ENCODE data around the gene RBMS3. TPM values are rescaled to one million over a fixed set of nuclear protein-coding genes. Genes with fewer than 3 reads are reported as not detected.

Gene RBMS3
- total RNA-seq, 1 donor from 2014 or later, result 58.5 TPM

DNA sequence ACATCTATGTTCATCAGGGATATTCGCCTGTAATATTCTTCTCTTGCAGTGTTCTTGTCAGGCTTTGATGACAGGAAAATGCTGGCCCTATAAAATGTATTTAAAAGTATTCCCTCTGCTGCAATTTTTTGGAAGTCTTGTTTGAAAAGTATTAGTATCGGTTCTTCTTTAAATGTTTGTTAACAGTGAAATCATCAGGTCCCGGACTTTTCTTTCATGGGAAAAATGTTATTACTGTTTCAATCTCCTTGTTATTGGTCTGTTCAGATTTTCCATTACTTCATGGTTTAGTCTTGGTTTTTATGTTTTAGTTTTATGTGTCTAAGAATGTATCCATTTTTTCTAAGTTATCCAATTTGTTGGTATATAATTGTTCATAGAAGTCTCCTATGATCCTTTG, 225.6 kb downstream of the RBMS3 start:
- DNase-seq (no peak), ATAC-seq (no peak)
- no peaks in the 10 kb centered on the region for H3K9me3 ChIP-seq
- no peaks in the 10 kb centered on the region for H3K4me1 ChIP-seq
- TF ChIP-seq, protein P1, sequence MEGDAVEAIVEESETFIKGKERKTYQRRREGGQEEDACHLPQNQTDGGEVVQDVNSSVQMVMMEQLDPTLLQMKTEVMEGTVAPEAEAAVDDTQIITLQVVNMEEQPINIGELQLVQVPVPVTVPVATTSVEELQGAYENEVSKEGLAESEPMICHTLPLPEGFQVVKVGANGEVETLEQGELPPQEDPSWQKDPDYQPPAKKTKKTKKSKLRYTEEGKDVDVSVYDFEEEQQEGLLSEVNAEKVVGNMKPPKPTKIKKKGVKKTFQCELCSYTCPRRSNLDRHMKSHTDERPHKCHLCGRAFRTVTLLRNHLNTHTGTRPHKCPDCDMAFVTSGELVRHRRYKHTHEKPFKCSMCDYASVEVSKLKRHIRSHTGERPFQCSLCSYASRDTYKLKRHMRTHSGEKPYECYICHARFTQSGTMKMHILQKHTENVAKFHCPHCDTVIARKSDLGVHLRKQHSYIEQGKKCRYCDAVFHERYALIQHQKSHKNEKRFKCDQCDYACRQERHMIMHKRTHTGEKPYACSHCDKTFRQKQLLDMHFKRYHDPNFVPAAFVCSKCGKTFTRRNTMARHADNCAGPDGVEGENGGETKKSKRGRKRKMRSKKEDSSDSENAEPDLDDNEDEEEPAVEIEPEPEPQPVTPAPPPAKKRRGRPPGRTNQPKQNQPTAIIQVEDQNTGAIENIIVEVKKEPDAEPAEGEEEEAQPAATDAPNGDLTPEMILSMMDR (IDR thresholded peaks at IDR 0.05), result no peak
- intact Hi-C loops (cut with DNase I), result no loop called here
- H3K36me3 ChIP-seq, result no peaks in the 10 kb centered on the region
- no peak overlapping the region for H3K27ac ChIP-seq
- H3K27me3 ChIP-seq (ENCODE audit: low read depth), result no peaks in the 10 kb centered on the region
- H3K4me3 ChIP-seq, result no peak overlapping the region

DNA sequence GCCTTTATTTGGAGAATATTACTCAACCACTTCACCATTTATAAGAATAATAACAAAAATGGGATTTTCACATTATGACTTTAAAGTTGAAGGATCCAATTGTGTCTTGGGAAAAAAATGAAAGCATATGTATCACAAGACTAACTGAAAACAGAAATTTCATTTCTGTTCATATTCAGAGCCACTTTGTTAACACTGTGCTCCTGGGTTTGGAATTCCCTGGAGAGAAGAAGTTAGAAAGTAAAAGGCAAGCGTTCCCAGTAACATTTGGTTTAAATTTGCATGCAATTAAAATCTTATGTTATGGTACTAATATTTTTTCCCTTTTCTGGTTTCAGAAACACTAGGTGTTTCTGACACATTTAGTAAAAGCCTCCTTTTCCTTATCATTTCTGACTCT, 230.8 kb downstream of the RBMS3 start:
- Histone ChIP-seq H3K4me3 (no peak overlapping the region), H3K27me3 (ENCODE audit: low read depth) (no peaks in the 10 kb centered on the region), H3K9me3 (no peaks in the 10 kb centered on the region), H3K4me1 (peaks cover 34% of the 10 kb centered on the region), H3K27ac (no peak overlapping the region), H3K36me3 (no peaks in the 10 kb centered on the region)
- no peak for ATAC-seq
- TF ChIP-seq, protein P1 (IDR thresholded peaks at IDR 0.05), result no peak
- DNase-seq, result no peak
- intact Hi-C loops (cut with DNase I), result no loop called here

GRCh38 chr3:29512641-29513040, 231.8 kb downstream of the RBMS3 start:
- peak in 1 of 2 donors; percentile 34 for ATAC-seq

DNA sequence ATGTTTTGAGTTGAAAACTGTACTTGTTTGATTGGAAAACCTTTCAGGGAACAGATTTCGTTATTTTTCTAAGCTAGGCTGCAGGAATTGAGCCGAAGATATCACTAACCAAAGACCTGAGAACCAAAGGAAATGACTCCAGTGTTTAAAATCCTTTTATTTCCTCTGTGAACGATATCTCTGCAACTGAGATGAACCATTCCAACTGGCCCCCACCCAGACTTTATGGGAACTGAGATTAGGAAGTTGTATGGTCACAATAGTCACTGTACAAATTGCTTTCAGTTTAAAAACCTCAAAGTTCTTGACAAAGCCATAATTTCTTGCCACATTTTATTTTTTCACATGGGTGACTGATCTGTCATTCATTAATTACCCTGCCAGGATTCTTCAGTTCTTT, 232.4 kb downstream of the RBMS3 start:
- no peaks in the 10 kb centered on the region for H3K27me3 ChIP-seq (ENCODE audit: low read depth)
- TF ChIP-seq, protein P1 (IDR thresholded peaks at IDR 0.05), result no peak
- DNase-seq (no peak), ATAC-seq (peak; percentile 51 to 56)
- peaks cover 34% of the 10 kb centered on the region for H3K4me1 ChIP-seq
- H3K27ac ChIP-seq, result no peak overlapping the region
- H3K36me3 ChIP-seq, result no peaks in the 10 kb centered on the region
- H3K4me3 ChIP-seq, result peak overlapping the region; percentile 7
- intact Hi-C loops (cut with DNase I), result no loop called here
- H3K9me3 ChIP-seq, result no peaks in the 10 kb centered on the region

More at GRCh38 chr3:29512641-29513040, 231.8 kb downstream of the RBMS3 start:
- DNase-seq, result no peak
- Histone ChIP-seq H3K4me3 (no peak overlapping the region), H3K27me3 (ENCODE audit: low read depth) (no peaks in the 10 kb centered on the region), H3K27ac (no peak overlapping the region), H3K9me3 (no peaks in the 10 kb centered on the region), H3K36me3 (no peaks in the 10 kb centered on the region), H3K4me1 (peaks cover 34% of the 10 kb centered on the region)
- intact Hi-C loops (cut with DNase I), result no loop called here
- TF ChIP-seq, protein P1 (IDR thresholded peaks at IDR 0.05), result no peak

GRCh38 chr3:29514170-29514569, 233.3 kb downstream of the RBMS3 start:
- Histone ChIP-seq H3K4me3 (no peak overlapping the region), H3K27me3 (ENCODE audit: low read depth) (no peaks in the 10 kb centered on the region), H3K9me3 (no peaks in the 10 kb centered on the region), H3K27ac (no peak overlapping the region), H3K36me3 (no peaks in the 10 kb centered on the region), H3K4me1 (peaks cover 34% of the 10 kb centered on the region)
- peak in 1 of 2 donors; percentile 8 for ATAC-seq
- DNase-seq, result no peak
- intact Hi-C loops (cut with DNase I), result no loop called here
- TF ChIP-seq, protein P1 (IDR thresholded peaks at IDR 0.05), result no peak

DNA sequence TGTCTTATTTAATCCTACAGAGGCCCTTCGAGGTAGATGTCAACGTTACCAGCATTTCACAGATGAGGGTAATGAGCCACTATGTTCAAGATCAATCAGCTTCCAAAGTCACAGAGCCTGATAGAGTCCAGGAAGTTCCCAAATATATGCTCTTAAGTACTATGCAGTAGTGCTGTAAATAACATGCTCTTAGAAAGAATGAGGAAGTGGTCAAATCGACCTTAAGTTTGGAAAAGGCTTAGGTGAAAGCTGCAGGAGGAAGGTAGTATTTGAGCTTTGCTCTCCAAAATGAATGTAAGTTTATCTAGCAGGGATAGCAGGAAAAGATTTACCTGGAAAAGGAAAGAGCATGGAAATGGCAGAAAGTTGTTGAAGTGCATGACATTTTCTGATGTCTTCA, 234.0 kb downstream of the RBMS3 start:
- H3K9me3 ChIP-seq, result no peaks in the 10 kb centered on the region
- H3K27ac ChIP-seq, result no peak overlapping the region
- H3K4me3 ChIP-seq, result no peak overlapping the region
- intact Hi-C loops (cut with DNase I), result no loop called here
- ATAC-seq, result peak; percentile 15 to 36
- H3K27me3 ChIP-seq (ENCODE audit: low read depth), result no peaks in the 10 kb centered on the region
- no peaks in the 10 kb centered on the region for H3K36me3 ChIP-seq
- H3K4me1 ChIP-seq, result peaks cover 34% of the 10 kb centered on the region
- no peak for DNase-seq
- TF ChIP-seq, protein P1 (IDR thresholded peaks at IDR 0.05), result no peak

Data from lower lobe of right lung (tissue), 2 donors.